HUES48 (cell line): Measurements from ENCODE around the gene EAF2.
"Not testable (repeated sequence)": the region's sequence is repeated elsewhere in the genome, so short reads cannot be mapped to it uniquely, and the experiment has no call there.

Source experiments
- H3K27ac ChIP-seq: one replicate; pipeline ENCODE4 v1.7.0; 2013; ENCODE audit warnings: low read depth, low read length, inconsistent platforms
- H3K27me3 ChIP-seq: 2 replicates; pipeline ENCODE4 v1.6.1; 2013; ENCODE audit warnings: mild to moderate bottlenecking, low read length; ENCODE audit not compliant: control insufficient read depth, insufficient read depth
- H3K36me3 ChIP-seq: 2 replicates; pipeline ENCODE4 v1.6.1; 2013; ENCODE audit warnings: low read length; ENCODE audit not compliant: control insufficient read depth, insufficient read depth
- H3K4me1 ChIP-seq: 2 replicates; pipeline ENCODE4 v1.6.1; 2013; ENCODE audit warnings: mild to moderate bottlenecking, low read length; ENCODE audit not compliant: control insufficient read depth, insufficient read depth
- H3K4me3 ChIP-seq: 2 replicates; pipeline ENCODE4 v1.5.1; 2013; ENCODE audit warnings: mild to moderate bottlenecking, low read depth, low read length
- H3K9ac ChIP-seq: 2 replicates; pipeline ENCODE4 v1.6.1; 2013; ENCODE audit warnings: mild to moderate bottlenecking, low read depth, low read length, moderate library complexity
- H3K9me3 ChIP-seq: 2 replicates; pipeline ENCODE4 v1.6.1; 2013; ENCODE audit warnings: low read length; ENCODE audit not compliant: control insufficient read depth, insufficient read depth

Gene EAF2

DNA sequence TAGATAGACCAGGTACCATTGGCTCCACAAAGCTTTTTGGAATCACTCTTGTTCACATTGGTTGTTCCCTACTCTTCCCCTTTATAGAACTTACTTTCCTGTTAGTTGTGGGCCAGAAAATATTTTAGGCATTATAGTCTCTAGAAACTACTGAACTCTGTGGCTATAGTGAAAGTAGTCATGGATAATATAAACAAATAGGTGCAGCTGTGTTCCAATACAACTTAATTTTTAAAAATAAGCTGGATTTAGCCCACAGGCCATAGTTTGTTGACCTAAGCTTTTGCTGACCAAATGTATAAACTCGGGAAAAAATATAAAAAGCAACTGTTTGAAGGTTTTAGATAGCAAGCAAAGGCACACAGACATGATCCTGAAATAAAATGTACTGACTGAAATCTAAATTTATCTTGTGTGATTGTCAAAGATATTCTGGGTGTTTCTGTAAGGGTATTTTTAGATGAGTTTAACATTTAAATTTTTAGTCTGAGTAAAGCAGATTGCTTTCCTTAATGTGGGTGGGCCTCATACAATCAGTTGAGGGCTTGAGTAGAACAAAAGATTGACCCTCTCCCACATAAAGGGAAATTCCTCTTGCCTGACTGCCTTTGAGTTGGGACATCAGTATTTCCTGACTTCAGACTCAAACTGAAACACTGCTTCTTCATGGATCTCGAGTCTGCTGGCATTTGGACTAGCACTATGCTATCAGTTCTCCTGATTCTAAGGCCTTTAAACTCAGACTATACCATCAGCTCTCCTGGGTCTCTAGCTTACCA, 13.4 kb upstream of the EAF2 start:
- Histone ChIP-seq H3K4me3 (no peak overlapping the region), H3K36me3 (peaks cover 81% of the 10 kb centered on the region), H3K27me3 (no peaks in the 10 kb centered on the region), H3K9me3 (no peaks in the 10 kb centered on the region), H3K4me1 (no peaks in the 10 kb centered on the region), H3K27ac (no peak overlapping the region), H3K9ac (no peak overlapping the region)

GRCh38 chr3:121822973-121823372, 12.0 kb upstream of the EAF2 start:
- Histone ChIP-seq H3K9me3 (no peaks in the 10 kb centered on the region), H3K36me3 (peaks cover 85% of the 10 kb centered on the region)

GRCh38 chr3:121834157-121834670, 795 bp upstream of the EAF2 start:
- peaks cover 10% of the 10 kb centered on the region for H3K27me3 ChIP-seq
- peak overlapping the region; percentile 86 for H3K4me3 ChIP-seq
- peaks cover 22% of the 10 kb centered on the region for H3K36me3 ChIP-seq
- H3K9me3 ChIP-seq: no peaks in the 10 kb centered on the region
- peak overlapping the region; percentile 53 for H3K27ac ChIP-seq
- H3K9ac ChIP-seq: peak overlapping the region; percentile 88
- peaks cover 4% of the 10 kb centered on the region; the same call in 1 of the 2 replicates for H3K4me1 ChIP-seq

More at GRCh38 chr3:121822973-121823372, 12.0 kb upstream of the EAF2 start:
- Histone ChIP-seq H3K27me3 (no peaks in the 10 kb centered on the region), H3K4me1 (no peaks in the 10 kb centered on the region), H3K4me3 (no peak overlapping the region), H3K9ac (no peak overlapping the region), H3K27ac (no peak overlapping the region)

DNA sequence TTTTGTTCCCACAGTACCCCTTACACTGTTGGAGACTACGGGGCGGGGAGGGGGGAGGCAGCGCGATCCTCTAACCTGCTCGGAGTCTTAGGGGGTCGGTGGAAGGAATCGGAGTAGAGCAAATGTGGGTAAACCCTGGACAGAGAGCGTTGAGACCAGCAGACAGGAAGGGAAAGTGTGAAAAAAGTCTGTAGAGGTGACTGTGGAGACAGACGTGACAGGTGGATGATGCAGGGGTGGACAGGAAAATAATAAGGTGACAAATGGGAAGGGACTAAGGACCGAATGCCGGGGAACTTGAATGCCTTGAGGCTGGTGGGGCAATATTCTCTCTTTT, 424 bp downstream of the EAF2 start:
- Histone ChIP-seq H3K36me3 (peaks cover 22% of the 10 kb centered on the region), H3K27me3 (peaks cover 10% of the 10 kb centered on the region), H3K9me3 (no peaks in the 10 kb centered on the region), H3K27ac (no peak overlapping the region), H3K9ac (peak overlapping the region; percentile 36; the same call in 1 of the 2 replicates), H3K4me1 (peaks cover 4% of the 10 kb centered on the region; the same call in 1 of the 2 replicates), H3K4me3 (peak overlapping the region; percentile 86)

DNA sequence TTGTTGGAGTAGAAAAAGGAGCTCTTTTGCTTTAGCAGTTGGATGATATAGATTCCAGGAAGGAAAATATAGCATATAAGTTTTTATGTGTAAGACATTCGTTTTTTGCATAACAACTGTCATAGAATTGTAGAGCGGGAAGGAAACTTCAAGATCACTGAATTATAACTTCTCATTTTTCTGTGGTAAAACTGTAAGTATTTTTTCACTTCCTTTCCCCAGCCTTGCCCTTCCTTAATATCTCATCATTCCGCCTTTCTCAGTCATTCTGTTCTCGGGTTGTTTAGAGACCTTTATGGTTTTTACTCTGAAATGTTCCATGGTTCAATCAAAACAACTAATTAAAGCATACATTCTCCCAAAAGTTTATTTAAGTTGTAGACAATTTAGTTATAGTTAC, 1.1 kb downstream of the EAF2 start:
- Histone ChIP-seq H3K27me3 (peaks cover 10% of the 10 kb centered on the region), H3K4me3 (peak overlapping the region; percentile 86), H3K9ac (no peak overlapping the region), H3K27ac (no peak overlapping the region), H3K9me3 (no peaks in the 10 kb centered on the region), H3K36me3 (peaks cover 19% of the 10 kb centered on the region), H3K4me1 (peaks cover 4% of the 10 kb centered on the region; the same call in 1 of the 2 replicates)

GRCh38 chr3:121836481-121836880, 1.5 kb downstream of the EAF2 start:
- peaks cover 4% of the 10 kb centered on the region; the same call in 1 of the 2 replicates for H3K4me1 ChIP-seq
- peaks cover 10% of the 10 kb centered on the region for H3K27me3 ChIP-seq
- H3K9ac ChIP-seq: no peak overlapping the region

GRCh38 chr3:121839962-121840361, 5.0 kb downstream of the EAF2 start:
- Histone ChIP-seq H3K4me1 (no peaks in the 10 kb centered on the region; the same call in 1 of the 2 replicates), H3K27ac (no peak overlapping the region), H3K9ac (no peak overlapping the region), H3K4me3 (no peak overlapping the region), H3K27me3 (peaks cover 10% of the 10 kb centered on the region), H3K9me3 (no peaks in the 10 kb centered on the region), H3K36me3 (no peaks in the 10 kb centered on the region)

More at GRCh38 chr3:121836481-121836880, 1.5 kb downstream of the EAF2 start:
- Histone ChIP-seq H3K36me3 (peaks cover 18% of the 10 kb centered on the region), H3K9me3 (no peaks in the 10 kb centered on the region), H3K27ac (no peak overlapping the region), H3K4me3 (no peak overlapping the region)

GRCh38 chr3:121844892-121845291, 9.9 kb downstream of the EAF2 start:
- Histone ChIP-seq H3K4me1 (no peaks in the 10 kb centered on the region), H3K9me3 (no peaks in the 10 kb centered on the region), H3K4me3 (no peak overlapping the region), H3K27me3 (no peaks in the 10 kb centered on the region), H3K27ac (no peak overlapping the region), H3K9ac (no peak overlapping the region), H3K36me3 (no peaks in the 10 kb centered on the region)

DNA sequence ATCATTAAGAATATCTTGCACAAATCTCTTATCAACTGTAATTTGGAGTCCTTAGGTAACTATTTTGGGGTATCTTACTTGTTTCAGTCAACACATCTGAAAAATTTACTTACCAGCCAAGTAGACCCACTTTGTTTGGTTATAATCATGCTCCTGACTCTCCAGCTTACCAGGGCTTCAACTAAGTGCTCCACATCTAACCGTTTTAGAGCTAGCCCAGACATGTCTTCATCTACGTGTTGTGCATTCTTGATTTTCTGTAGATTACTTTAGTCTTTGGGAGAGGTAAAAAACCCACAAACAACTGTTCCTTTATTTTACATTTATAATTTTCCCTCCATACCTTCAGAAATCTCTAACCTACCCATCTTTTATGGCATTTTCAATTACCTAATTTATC, 17.2 kb downstream of the EAF2 start:
- Histone ChIP-seq H3K27ac (no peak overlapping the region), H3K27me3 (no peaks in the 10 kb centered on the region), H3K4me3 (no peak overlapping the region), H3K36me3 (no peaks in the 10 kb centered on the region), H3K9ac (no peak overlapping the region), H3K9me3 (no peaks in the 10 kb centered on the region), H3K4me1 (no peaks in the 10 kb centered on the region)

- Histone ChIP-seq H3K4me3 (no peak overlapping the region), H3K27ac (no peak overlapping the region), H3K4me1 (no peaks in the 10 kb centered on the region), H3K36me3 (no peaks in the 10 kb centered on the region), H3K9me3 (no peaks in the 10 kb centered on the region), H3K27me3 (no peaks in the 10 kb centered on the region), H3K9ac (no peak overlapping the region)
Measured at GRCh38 chr3:121855555-121855954, 20.5 kb downstream of the EAF2 start.

GRCh38 chr3:121857778-121858177, 22.8 kb downstream of the EAF2 start:
- not testable (repeated sequence) for H3K4me1 ChIP-seq, H3K9me3 ChIP-seq, H3K27me3 ChIP-seq, H3K9ac ChIP-seq, H3K27ac ChIP-seq, H3K4me3 ChIP-seq, H3K36me3 ChIP-seq
